Stimulated activated CD4-positive, alpha-beta T cell treated with anti-CD3 and anti-CD28 coated beads, Interleukin-1b, Interleukin-23, amount 100 ng/mL, for 24 hours (primary cell): Measurements from ENCODE around the gene PRICKLE2.

ENCODE experiments used
- DNase-seq, 4 experiments: peaks; one replicate each; pipeline ENCODE4 v3.0.0-alpha.2; 2020; ENCODE audit warnings: low read depth in 4 of 4, low spot score in 1 of 4

Gene PRICKLE2

DNA sequence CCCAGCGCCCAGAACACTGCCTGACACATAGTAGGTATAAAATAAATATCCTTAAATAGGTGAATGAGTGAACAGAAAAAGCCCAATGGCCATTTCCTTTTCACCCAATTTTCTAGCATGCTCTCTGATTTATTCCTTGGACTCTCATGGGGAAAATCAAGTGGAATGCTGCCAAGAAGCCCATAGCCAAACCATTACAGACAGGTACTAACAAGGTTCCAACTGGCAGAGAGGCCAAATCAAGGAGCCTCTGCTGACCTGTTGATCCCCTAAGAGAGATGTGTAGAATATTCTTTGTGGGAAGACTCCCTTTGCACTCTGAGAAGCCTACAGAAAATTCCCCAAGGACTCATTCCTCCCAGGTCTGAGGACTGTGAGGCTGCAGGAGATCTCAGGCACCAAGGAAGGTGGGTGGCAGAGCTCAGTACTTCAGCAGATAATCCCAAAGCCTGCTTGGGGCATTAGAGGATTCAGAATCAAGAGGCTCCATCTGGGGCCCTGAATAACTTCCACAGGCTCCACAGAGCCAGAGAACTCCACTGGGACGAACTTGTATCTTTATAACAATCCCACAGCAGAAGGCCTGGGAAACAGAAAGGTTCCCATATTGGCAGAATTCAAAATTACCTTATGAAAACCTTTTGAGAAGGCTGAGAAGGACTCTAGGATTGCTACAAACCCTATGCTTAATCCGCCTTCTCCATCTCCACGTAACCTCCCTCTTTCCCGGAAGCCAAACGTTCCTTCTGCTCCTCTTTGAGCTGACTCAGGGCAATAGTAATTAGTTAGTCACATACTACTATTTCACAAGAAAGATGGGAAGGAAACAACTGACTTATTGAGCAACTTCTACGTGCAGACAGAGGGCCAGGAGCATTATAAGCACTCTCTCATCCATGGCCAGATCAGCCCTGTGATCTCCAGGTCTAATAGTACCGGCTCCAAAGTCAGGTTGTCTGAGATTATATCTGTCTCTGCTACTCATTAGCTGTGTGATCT is 34.5 kb downstream of the PRICKLE2 start:
- DNase-seq: no peak

DNA sequence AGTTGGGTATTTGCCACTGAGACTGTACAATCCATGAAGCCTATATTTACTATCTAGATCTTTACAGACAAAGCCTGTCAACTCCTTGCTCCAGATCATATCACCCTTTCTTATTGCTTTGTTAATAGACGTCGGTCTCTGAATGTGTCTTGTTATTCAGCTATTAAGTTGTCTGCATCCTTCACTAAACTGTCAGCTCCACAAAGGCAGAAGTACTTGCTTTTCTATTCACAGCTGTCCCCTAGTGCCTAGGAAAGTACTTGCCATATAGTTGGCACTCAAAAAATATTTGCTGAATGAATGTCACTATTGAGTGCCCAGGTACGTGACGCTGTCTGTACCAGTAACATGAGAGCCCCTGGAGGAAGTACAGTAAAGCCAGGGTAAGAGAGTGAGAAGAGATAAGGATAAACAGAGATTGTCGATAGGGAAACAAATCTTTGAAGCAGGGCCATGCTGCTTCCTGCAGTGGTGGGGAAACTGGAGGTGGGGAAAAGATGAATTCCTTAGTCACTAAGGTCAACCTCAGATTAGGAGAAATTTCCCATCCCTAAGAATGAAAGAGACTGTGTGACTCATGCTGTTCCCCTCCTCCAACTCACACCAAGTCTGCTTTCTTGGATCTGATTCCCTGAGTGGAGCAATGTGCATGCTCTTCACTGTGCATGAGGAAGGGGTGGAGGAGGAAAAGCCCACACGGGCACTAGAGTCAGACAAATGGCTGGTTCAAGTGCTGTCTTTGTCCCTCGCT is 36.3 kb downstream of the PRICKLE2 start:
- no peak for DNase-seq

DNA sequence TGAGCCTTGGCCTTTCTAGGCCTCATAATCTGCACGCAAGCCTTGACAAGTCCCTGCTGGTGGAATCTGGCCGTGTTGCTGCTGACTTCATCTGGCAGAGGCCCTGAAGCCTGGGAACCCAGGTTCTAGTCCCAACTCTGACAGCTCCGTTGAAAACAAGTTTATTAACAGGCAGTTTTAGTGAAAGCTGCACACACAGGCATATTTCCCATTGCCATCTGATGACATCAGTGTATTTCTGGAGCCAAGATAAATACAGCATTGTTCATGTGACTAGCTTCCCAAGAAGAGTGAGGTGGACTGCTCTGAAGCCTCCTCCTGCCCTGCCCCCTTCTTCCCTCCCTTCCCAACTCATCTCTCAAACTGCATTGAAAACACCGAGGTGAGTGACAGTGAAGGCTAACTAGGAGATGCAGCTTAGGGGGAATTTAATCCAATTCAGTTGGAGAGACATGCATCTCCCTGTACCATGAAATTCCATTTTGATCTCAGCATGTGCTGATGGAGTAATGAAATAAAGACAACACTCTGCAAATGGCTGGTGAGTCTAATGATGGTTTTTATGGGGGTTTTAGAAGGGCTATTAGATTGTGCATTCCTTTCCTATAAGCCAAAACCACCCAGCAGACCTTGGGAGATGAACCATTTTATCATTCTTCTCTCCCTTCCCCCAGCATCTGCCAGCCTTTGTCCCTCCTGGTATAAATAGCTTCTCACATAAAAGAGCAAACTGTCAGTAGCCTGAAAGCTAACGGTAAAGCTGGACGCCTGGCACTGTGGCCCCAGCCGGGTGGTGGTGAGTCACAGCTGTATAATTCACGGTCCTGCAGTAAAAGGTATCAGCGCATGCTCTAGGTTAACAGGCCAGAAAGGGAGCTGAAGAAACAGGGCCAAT is 38.0 kb downstream of the PRICKLE2 start:
- no peak for DNase-seq

DNA sequence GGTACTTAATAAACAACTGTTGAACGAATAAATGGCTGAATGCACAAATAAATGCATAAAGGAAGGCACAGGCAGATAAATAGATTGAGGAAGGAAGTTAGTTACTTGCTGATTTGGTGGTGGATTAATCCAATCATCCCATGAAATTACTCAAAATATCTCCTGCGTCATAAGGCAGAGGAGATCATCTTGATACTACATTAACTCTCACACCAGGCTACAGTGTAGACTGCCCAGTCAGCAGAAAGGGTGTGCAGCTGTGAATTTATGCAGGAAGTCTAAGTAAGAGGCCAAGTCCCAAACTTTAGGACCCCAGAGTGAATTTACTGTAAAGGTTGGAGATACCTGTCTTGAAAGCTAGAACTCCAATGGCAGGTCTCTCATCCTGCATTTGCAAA is 38.6 kb downstream of the PRICKLE2 start:
- no peak for DNase-seq

DNA sequence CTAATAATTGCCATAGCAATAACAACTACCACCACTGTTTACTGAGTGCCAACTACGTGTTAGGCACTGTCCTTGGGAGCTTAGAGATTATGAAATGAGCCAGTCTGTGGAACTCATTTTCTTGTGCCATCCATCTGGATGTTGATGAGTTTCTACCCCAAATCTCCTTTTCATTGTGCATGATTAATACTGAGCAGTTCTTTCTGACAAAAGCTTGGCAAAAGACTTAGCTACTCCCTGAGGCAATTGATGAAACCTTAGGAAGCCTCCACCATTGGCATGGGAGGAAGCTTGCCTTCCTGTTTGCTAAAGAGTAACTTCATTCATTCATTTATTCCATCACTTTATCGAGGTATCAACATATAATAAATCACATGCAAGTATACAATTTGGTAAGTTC is 39.8 kb downstream of the PRICKLE2 start:
- no peak for DNase-seq

DNA sequence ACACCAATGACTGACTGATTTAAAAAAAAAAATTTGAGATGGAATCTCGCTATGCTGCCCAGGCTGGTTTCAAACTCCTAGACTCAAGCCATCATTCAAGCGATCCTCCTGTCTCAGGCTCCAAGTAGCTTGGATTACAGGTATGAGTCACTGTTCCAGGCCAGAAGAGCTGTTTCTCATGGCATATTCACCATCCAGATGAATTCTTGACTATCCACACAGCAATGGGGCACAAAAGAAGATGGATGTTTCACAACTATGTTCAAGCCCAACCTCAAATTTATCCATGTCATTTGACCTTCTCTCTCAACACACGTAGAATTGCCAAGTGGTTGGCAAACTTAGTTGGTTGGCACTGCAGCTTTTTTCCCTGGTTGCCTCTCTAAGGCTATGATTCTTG is 40.6 kb downstream of the PRICKLE2 start:
- no peak for DNase-seq

DNA sequence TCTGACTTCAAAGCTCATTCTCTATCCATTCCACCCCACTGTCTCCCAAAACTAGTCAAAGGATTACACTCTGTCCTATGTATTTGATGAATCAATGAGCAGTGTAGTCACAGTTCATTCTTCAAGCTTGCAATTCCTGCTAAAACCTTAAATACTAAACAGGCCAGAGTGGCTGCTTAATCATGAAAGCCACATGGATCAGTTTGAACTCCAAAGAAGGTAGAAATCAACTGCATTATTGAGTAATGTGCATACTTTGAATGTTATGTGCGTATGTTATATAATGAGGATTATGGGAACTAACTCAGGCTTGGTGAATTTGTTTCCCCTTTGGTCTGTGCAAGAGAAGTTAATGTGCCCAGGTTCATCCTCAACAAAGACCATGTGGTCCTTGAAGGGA is 45.4 kb downstream of the PRICKLE2 start:
- DNase-seq: no peak

DNA sequence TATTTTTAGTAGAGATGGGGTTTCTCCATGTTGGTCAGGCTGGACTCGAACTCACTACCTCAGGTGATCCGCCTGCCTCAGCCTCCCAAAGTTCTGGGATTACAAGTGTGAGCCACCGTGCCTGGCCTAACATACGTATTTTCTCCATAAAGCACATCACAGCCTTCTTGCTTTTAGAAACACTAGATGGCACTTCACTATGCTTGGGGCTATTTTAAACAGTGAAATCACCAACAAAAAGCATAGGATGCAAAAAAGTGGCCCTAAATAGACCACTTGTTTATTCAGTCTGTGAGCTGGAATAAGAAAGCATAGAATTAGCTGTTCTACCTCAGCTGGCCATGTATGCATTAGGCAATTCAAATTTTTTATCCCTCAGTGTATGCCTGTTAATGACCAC is 46.0 kb downstream of the PRICKLE2 start:
- DNase-seq: no peak

DNA sequence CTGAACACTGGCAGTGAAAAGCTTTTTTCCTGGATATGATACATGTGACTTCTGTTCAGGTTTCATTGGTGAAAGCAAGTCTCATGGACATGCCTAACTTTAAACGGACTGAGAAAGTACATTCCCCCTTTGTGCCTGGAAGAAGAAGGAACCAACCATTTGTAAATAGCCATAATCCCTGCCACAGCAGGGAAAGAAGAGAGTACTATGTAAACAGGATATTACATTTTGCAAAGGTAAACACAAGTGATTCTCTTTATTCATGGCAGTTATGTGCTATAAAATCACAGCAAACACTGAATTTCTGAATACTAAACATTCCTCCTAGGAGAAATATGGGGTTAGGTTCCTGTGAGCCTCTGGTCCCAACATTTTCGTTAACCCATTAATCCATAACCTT is 46.8 kb downstream of the PRICKLE2 start:
- DNase-seq: no peak

DNA sequence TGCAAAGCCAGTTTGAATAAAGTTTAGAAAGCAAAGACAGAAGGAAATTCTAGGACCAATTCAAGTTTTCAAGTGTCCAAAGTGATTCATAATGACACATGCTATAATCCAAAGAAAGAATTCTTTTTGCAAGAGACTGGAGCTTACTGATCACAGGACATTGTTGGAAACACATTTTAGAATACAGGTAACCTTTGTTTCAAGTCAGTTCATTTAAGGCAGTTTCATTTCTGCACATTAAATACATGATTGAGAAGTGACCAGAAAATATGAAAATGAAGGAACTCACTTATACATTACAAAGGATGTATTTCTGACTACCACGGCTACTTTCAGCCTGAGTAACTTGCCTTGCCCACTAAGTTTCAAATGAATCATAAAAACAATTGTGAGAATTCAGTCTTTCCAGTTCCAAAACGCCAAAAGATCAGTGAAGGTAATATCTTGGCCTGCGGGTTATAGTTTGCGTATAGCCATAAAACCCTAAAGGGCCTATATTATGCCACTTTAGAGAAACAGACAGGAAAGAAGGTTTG is 48.7 kb downstream of the PRICKLE2 start:
- DNase-seq: no peak

DNA sequence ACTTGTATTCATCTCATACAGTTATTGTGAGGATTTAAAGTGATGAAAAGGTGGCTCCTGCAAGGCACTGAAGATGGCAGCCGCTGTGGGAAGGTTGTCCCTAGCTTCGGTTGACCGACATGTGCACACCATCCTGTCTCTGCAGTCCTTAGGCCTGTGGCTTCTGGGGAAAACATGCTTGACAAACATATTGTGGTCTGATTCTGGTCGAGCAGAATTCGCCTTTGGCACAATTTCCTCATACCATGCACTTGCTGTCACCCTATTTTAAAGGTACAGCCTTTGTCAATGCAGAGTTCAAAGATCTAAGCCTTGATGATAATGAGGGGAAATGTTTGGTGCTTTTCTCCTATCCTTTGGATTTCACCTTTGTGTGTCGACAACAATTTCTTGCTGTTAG is 50.9 kb downstream of the PRICKLE2 start:
- DNase-seq: no peak

DNA sequence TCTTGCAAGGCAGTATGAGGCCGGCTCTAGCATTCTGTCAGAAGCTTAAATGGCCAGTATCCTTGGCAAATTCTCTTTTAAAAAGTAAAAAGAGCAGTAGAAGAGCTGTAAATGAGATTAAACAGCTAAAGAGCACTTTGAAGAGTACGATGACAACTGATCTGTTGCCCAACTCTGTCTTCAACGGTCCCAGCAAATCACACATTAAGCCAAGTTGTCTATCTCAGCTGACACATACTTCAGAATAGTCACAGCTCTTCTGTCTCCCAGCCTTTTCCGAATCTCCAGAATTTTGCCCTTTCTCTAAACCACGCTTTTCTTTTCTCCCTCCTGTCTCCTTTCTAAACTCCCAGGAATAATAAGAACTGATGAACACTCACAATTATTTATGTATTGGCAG is 51.7 kb downstream of the PRICKLE2 start:
- DNase-seq: no peak

DNA sequence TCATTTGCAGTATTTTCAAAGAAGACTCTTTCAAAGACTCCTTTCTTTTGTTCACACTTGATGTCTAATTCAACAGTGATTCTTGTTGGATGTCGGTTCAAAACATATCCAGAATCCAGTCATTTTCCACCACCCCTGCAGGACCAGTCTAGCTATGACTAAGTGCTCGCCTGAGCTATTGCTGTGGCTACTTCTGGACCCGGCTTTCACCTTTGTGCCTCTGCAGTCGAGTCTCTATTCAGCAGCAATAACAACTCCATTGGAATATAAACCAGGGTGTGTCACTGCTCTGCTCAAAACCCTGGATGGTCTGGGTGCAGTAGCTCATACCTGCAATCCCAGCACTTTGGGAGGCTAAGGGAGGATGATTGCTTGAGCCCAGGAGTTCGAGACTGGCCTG is 55.0 kb downstream of the PRICKLE2 start:
- DNase-seq: no peak

DNA sequence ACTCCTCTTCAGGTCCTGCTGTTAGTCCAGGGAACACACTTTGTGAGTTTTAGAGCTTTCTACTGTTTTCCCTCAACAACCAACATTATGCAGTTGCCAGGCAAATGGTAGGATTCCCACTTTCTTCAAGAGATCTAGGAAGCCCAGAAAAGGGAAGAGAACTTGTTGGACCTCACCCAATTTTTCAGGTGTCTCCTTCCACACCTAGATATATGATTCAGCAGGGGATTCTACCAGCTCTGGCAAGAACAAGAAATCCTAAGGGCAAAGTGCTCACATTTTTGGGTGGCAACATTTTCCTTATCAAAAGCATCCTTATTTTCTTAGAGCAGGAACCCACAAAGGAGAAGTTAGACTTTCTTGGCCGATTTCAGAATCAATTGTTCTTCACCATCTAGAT is 57.4 kb downstream of the PRICKLE2 start:
- DNase-seq: no peak

DNA sequence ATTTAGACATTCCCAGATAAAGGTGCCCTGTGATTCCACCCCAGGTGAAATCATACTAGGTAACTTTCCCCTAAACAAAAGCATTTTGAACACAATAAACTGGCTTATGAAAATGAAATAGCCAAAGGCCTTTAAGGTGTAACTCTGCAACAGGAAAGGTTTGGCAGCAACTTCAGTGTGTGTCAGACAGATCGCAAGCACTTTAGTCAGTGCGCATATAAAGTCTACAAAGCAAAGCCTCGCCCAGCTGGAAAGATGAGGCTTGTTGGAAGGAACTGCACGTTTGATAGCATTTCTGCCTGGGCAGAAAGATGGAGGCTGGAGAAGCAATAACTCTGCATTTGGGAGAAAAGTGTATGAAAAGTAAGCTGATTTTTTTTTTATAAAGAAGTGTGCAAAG is 57.9 kb downstream of the PRICKLE2 start:
- DNase-seq: no peak

DNA sequence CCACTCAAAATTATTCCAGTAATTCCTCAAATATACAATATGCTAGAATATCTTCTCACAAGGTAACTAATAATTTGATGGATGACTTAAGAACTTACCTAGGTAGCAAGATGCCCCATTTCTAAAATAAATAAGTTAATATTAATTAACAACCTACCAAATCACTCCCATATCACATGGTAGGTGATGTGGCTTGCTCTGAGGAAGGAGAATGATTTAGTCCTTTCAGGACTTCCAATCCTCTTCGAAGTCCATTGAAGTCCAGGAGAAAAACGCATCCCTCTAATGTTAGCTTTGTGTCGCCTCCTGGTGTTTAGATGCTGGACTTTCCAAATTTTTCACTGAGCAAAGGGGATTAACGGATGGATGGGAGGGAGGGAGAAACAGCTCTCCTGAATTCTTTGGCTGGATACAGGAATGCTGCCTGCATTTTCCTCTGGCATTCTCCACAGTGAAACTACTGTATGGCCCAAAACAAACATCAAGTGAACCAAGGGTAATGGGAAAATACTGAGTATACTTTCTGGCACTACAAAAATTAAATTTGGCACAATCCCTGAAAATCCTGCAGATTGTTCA is 58.6 kb downstream of the PRICKLE2 start:
- no peak for DNase-seq

DNA sequence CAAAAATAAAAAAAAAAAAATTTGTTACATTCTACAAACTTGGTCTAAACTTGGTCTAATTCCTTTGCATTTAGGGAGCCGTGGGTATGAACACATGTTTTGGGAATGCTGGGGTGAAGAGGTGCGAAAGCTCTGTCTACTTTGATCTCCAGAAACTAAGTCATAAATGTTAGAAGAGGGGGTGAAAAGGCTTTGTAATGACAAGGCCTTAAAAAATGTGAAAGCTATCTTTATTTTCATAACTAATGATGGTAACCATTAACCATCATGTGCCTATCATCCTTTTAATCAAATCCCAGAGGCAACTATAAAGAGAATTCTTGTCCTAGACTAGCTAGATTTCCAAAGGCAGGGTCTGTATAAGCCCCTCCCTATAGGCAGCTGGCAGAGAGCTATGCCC is 60.9 kb downstream of the PRICKLE2 start:
- DNase-seq: no peak

DNA sequence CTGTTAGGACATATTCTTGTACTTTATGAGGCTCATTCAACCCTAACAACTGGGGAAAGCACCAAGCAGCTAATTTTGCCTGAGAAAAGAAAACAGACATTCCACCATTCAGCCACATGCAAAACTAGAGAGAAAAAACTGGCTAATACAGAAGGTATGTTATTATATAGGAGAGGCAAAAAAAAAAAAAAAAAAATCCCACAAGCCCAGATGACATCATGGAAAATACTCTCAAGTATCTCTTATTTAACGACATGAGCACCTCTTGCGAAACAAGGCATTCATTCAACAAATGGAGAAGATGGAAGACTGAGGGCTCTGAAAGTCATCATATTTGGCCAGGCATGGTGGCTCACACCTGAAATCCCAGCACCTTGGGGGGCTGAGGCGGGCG is 61.5 kb downstream of the PRICKLE2 start:
- DNase-seq: no peak

DNA sequence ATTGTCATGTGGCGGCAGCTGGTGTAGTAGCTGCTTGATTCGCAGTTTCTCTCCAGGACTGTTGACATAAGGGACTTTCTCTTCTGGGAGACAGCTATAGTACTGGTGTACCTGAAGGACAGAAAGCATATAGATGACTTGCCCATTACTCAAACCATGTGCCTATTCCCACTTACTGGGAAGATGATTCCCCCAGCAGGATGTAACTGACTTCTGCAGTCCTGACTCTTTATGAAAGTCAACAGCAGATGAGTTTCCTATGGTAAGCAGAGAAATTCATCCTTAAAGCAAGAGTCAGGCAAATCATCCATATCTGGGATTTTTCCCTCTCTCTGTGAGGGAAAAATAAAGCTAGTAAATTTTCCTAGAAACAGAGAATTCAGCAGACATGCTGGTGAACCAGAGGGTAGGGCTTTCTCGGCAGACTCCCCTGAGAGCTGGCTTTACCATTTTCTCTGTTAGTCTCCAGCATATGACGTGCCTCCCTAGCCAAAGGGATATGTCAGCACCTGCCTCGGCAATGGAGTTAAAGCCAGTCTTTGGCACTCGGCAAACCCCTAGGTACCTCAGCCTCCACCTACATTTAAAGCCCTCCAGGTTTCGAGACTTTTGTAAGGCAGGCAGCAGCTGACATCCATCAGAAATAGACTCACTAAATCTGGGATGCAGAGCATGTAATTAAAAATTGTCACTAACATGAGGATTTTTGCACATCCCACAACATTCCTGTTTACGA is 62.1 kb downstream of the PRICKLE2 start:
- no peak for DNase-seq

DNA sequence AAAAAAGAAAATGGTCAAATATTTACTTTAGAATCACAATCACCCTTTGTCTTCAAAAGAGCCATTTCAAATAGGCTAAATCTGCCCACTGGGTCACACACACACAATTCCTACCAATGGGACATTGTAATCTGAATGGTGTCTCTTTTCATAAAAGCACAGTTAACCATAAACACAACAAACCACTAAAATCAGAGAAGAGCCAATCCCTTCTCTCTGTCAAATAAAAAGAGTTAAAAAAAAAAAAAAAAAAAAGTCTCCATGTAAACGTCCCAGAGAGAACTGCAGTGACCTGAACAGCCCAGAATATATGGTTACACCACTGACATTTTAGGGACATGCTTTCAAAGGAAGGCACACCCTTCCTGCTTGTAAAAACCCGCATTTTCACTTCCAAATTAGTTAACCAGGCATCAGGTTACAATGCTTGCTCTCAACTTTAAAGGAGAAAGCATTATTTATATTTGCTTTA is 63.7 kb downstream of the PRICKLE2 start:
- DNase-seq: no peak
